Measurements from ENCODE around the gene ARID5A.

ARID5A gene

GRCh38 chr2:96558061-96558460 is 21.5 kb downstream of the ARID5A start:
- Mint-ChIP-seq H3K27ac (no peak overlapping the region), H3K4me1 (ENCODE audit: low read depth) (peaks cover 4% of the 10 kb centered on the region)

GRCh38 chr2:96558485-96558884 is 21.9 kb downstream of the ARID5A start:
- H3K4me3 Mint-ChIP-seq, result no peak overlapping the region
- H3K4me1 Mint-ChIP-seq (ENCODE audit: low read depth), result peaks cover 4% of the 10 kb centered on the region
- no peak overlapping the region for H3K27ac Mint-ChIP-seq
- no peaks in the 10 kb centered on the region for H3K36me3 Mint-ChIP-seq (ENCODE audit: low read depth)
- DNase-seq (ENCODE audit: low spot score), result no peak
- no peaks in the 10 kb centered on the region for H3K9me3 Mint-ChIP-seq
- peaks cover 2% of the 10 kb centered on the region for H3K27me3 Mint-ChIP-seq (ENCODE audit: low read depth)

More at GRCh38 chr2:96558061-96558460, 21.5 kb downstream of the ARID5A start:
- Mint-ChIP-seq H3K4me3 (no peak overlapping the region), H3K27me3 (ENCODE audit: low read depth) (peaks cover 2% of the 10 kb centered on the region), H3K9me3 (no peaks in the 10 kb centered on the region), H3K36me3 (ENCODE audit: low read depth) (peaks cover 3% of the 10 kb centered on the region)
- DNase-seq (ENCODE audit: low spot score), result no peak

DNA sequence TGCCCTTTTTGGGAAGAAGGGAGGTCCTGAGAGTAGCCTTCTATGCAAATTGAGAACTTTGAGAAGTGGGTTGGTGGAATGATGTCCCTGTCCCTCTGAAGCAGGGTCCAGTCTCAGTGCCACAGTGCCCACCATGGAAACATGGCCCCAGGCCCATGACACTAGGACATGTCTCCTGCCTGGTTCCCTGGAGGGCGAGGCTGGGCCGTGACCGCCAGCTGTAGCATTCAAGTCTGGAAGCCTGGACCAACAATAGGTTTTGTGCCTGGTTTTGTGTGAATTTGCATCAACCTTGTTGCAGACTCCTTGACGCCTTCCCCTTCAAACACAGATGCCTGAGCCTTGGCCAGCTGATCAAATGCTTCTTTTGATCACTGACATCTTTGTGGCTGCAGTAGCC is 27.5 kb downstream of the ARID5A start:
- no peak for DNase-seq (ENCODE audit: low spot score)
- Mint-ChIP-seq H3K4me3 (no peak overlapping the region), H3K4me1 (ENCODE audit: low read depth) (no peaks in the 10 kb centered on the region), H3K9me3 (no peaks in the 10 kb centered on the region), H3K27me3 (ENCODE audit: low read depth) (peaks cover 7% of the 10 kb centered on the region), H3K36me3 (ENCODE audit: low read depth) (no peaks in the 10 kb centered on the region), H3K27ac (no peak overlapping the region)

GRCh38 chr2:96564563-96564962 is 28.0 kb downstream of the ARID5A start:
- H3K36me3 Mint-ChIP-seq (ENCODE audit: low read depth), result no peaks in the 10 kb centered on the region
- no peak for DNase-seq (ENCODE audit: low spot score)
- no peak overlapping the region for H3K27ac Mint-ChIP-seq
- H3K27me3 Mint-ChIP-seq (ENCODE audit: low read depth), result peaks cover 7% of the 10 kb centered on the region
- H3K4me3 Mint-ChIP-seq, result no peak overlapping the region
- no peaks in the 10 kb centered on the region for H3K9me3 Mint-ChIP-seq
- no peaks in the 10 kb centered on the region for H3K4me1 Mint-ChIP-seq (ENCODE audit: low read depth)

GRCh38 chr2:96565111-96565510 is 28.6 kb downstream of the ARID5A start:
- no peak overlapping the region for H3K27ac Mint-ChIP-seq
- H3K4me3 Mint-ChIP-seq, result no peak overlapping the region
- no peaks in the 10 kb centered on the region for H3K36me3 Mint-ChIP-seq (ENCODE audit: low read depth)
- H3K4me1 Mint-ChIP-seq (ENCODE audit: low read depth), result no peaks in the 10 kb centered on the region
- H3K27me3 Mint-ChIP-seq (ENCODE audit: low read depth), result peaks cover 7% of the 10 kb centered on the region
- H3K9me3 Mint-ChIP-seq, result no peaks in the 10 kb centered on the region
- no peak for DNase-seq (ENCODE audit: low spot score)

- no peak for DNase-seq (ENCODE audit: low spot score)
- Mint-ChIP-seq H3K27me3 (ENCODE audit: low read depth) (peaks cover 5% of the 10 kb centered on the region), H3K9me3 (no peaks in the 10 kb centered on the region), H3K4me1 (ENCODE audit: low read depth) (no peaks in the 10 kb centered on the region), H3K4me3 (no peak overlapping the region), H3K27ac (no peak overlapping the region), H3K36me3 (ENCODE audit: low read depth) (no peaks in the 10 kb centered on the region)
These were observed 31.5 kb downstream of the ARID5A start for GRCh38 chr2:96568094-96568493.

DNA sequence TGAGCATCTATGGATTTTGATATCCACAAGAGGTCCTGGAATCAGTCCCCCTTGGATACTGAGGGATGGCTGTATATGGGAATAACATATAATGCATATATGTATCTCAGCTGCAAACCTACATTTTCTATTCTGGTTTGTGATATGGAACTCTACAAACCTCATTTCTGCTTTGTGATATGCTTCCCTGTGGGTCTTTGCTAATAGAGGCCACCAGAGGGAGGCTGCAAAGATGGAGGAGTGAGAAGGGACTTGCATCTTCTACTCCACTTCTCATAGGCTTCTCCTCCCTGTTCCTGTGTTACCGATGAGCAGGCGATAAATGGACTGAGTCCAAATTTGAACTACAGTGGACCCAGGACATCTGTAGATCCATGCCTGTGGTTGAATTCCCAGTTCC is 37.8 kb downstream of the ARID5A start:
- H3K9me3 Mint-ChIP-seq, result no peaks in the 10 kb centered on the region
- H3K27ac Mint-ChIP-seq, result no peak overlapping the region
- no peaks in the 10 kb centered on the region for H3K4me1 Mint-ChIP-seq (ENCODE audit: low read depth)
- no peak overlapping the region for H3K4me3 Mint-ChIP-seq
- peaks cover 2% of the 10 kb centered on the region for H3K27me3 Mint-ChIP-seq (ENCODE audit: low read depth)
- no peak for DNase-seq (ENCODE audit: low spot score)
- H3K36me3 Mint-ChIP-seq (ENCODE audit: low read depth), result no peaks in the 10 kb centered on the region

DNA sequence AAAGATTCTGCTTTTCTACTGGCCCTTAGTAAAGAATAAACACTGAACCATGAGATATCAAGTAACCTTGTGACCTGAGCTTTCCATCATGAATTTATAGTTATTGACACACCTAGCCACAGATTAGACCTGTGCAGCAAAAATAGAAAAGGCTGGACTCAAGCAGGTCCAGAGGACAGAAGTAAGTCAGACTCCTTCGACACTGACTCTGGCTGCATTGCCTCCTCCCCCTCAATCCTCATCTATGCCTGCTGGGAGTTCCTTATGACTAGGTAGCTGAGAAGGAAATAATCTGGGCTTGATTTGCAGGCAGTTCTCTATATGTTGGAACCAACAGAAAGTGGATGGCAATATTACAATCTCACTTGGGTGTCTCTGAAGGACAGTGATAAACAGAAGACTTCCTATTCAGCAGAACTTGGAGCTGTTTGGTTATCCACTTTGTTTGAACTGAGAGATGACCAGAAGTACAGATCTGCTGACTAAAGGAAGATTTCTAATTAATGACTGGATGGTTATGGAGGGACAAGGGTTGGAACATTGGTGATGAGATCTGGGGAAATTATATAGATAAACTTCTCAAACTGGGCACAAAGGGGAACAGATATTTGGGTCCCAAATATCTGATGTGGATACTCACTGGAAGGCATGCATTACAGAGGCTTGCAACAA is 39.4 kb downstream of the ARID5A start:
- no peak overlapping the region for H3K4me3 Mint-ChIP-seq

GRCh38 chr2:96577501-96577900 is 40.9 kb downstream of the ARID5A start:
- H3K27ac Mint-ChIP-seq, result no peak overlapping the region
- H3K4me1 Mint-ChIP-seq (ENCODE audit: low read depth), result no peaks in the 10 kb centered on the region
- H3K36me3 Mint-ChIP-seq (ENCODE audit: low read depth), result no peaks in the 10 kb centered on the region
- H3K27me3 Mint-ChIP-seq (ENCODE audit: low read depth), result peaks cover 2% of the 10 kb centered on the region
- H3K9me3 Mint-ChIP-seq, result no peaks in the 10 kb centered on the region
- DNase-seq (ENCODE audit: low spot score), result no peak
- no peak overlapping the region for H3K4me3 Mint-ChIP-seq

More for the DNA sequence above, 39.4 kb downstream of the ARID5A start:
- Mint-ChIP-seq H3K36me3 (ENCODE audit: low read depth) (no peaks in the 10 kb centered on the region), H3K27ac (no peak overlapping the region), H3K4me1 (ENCODE audit: low read depth) (no peaks in the 10 kb centered on the region), H3K9me3 (no peaks in the 10 kb centered on the region), H3K27me3 (ENCODE audit: low read depth) (peaks cover 2% of the 10 kb centered on the region)
- DNase-seq (ENCODE audit: low spot score), result no peak

DNA sequence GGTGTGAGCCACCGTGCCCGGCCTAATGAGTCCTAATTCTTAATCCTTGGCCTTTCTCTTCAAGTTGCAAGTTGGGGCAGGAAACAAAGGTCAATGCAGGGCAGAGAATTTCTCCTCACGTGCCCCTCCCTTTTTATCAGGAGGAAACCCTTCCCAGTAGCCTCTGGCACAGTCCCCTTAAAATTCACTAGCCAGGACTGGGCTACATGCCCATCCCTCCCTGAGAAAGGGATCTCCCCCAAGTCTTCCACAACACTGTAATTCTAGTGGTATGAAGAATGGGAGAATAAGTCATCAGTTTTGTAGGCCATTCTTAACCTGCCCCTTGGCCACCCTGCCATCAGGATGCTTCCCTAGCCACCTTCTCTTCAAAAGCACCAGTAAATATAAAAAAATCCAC is 42.2 kb downstream of the ARID5A start:
- H3K4me3 Mint-ChIP-seq, result no peak overlapping the region

DNA sequence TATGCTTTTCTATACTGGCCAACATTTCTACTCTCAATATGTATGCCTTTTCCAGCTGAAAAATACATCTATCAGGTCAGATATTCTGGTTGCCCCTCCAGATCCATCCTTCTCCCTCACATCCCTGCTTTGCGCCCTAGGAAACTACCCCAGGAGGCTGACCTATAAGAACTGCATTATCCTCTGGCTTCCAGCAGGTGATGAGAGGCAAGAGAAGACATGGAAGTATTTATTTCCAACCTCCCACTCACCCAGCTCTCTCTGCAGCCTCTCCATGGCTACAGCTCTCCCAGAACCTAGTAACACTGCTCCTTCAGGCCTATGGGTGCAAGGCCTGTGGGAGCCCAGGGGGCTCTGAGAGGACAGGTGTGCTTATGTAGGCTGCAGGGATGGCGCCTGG is 42.9 kb downstream of the ARID5A start:
- H3K27ac Mint-ChIP-seq, result no peak overlapping the region
- no peaks in the 10 kb centered on the region for H3K9me3 Mint-ChIP-seq
- peaks cover 2% of the 10 kb centered on the region for H3K27me3 Mint-ChIP-seq (ENCODE audit: low read depth)
- DNase-seq (ENCODE audit: low spot score), result no peak
- peaks cover 3% of the 10 kb centered on the region for H3K36me3 Mint-ChIP-seq (ENCODE audit: low read depth)
- no peak overlapping the region for H3K4me3 Mint-ChIP-seq
- H3K4me1 Mint-ChIP-seq (ENCODE audit: low read depth), result no peaks in the 10 kb centered on the region

More for the DNA sequence above, 42.2 kb downstream of the ARID5A start:
- DNase-seq (ENCODE audit: low spot score), result no peak
- Mint-ChIP-seq H3K27ac (no peak overlapping the region), H3K9me3 (no peaks in the 10 kb centered on the region), H3K4me1 (ENCODE audit: low read depth) (no peaks in the 10 kb centered on the region), H3K36me3 (ENCODE audit: low read depth) (no peaks in the 10 kb centered on the region), H3K27me3 (ENCODE audit: low read depth) (peaks cover 2% of the 10 kb centered on the region)

GRCh38 chr2:96580771-96581170 is 44.2 kb downstream of the ARID5A start:
- no peaks in the 10 kb centered on the region for H3K9me3 Mint-ChIP-seq
- no peaks in the 10 kb centered on the region for H3K4me1 Mint-ChIP-seq (ENCODE audit: low read depth)
- no peak overlapping the region for H3K27ac Mint-ChIP-seq
- H3K27me3 Mint-ChIP-seq (ENCODE audit: low read depth), result peaks cover under 1% of the 10 kb centered on the region
- peaks cover 12% of the 10 kb centered on the region for H3K36me3 Mint-ChIP-seq (ENCODE audit: low read depth)
- DNase-seq (ENCODE audit: low spot score), result no peak
- H3K4me3 Mint-ChIP-seq, result no peak overlapping the region

- no peaks in the 10 kb centered on the region for H3K9me3 Mint-ChIP-seq
- H3K4me1 Mint-ChIP-seq (ENCODE audit: low read depth), result peaks cover 11% of the 10 kb centered on the region
- no peaks in the 10 kb centered on the region for H3K27me3 Mint-ChIP-seq (ENCODE audit: low read depth)
- H3K4me3 Mint-ChIP-seq, result no peak overlapping the region
- no peak for DNase-seq (ENCODE audit: low spot score)
- peaks cover 24% of the 10 kb centered on the region for H3K36me3 Mint-ChIP-seq (ENCODE audit: low read depth)
- no peak overlapping the region for H3K27ac Mint-ChIP-seq
These were observed 47.5 kb downstream of the ARID5A start for GRCh38 chr2:96584017-96584416.

DNA sequence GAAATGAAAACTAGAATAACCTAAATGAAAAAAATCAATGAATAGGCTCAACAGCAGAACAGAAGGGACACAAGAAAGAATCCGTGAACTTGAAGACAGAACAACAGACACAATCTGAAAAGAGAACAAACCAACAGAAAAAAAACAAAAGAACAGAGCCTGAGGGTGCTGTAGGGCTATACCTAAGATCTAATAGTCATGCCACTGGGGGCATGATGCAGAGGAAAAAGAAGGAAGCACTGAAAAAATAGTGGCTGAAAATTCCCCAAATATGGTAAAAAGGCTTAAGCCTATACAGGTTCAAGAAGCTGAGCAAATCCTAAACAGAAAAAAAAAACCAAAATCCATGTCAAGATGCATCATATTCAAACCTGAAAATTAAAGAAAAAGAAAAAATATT is 51.3 kb downstream of the ARID5A start:
- H3K4me1 Mint-ChIP-seq (ENCODE audit: low read depth), result peaks cover 17% of the 10 kb centered on the region
- no peaks in the 10 kb centered on the region for H3K9me3 Mint-ChIP-seq
- DNase-seq (ENCODE audit: low spot score), result no peak
- H3K27me3 Mint-ChIP-seq (ENCODE audit: low read depth), result no peaks in the 10 kb centered on the region
- H3K27ac Mint-ChIP-seq, result peak overlapping the region; percentile 32
- H3K36me3 Mint-ChIP-seq (ENCODE audit: low read depth), result peaks cover 48% of the 10 kb centered on the region
- no peak overlapping the region for H3K4me3 Mint-ChIP-seq

DNA sequence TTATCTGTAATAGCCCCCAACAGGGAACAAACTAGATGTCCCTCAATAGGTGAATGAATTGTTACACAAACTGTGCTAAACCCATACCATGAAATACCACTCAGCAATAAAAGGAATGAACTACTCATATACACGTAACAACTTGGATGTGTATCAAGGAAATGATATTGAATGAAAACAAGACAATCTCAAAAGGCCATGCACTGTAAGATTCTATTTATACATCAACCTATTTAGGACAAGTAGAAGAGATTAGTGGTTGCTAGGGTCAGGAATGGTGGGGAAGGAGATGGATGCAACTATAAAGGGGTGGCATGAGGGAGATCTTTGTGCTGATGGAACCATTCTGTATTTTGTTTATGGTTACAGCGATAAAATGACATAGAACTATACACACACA is 54.5 kb downstream of the ARID5A start:
- Mint-ChIP-seq H3K9me3 (no peaks in the 10 kb centered on the region), H3K36me3 (ENCODE audit: low read depth) (peaks cover 65% of the 10 kb centered on the region), H3K4me3 (no peak overlapping the region), H3K27ac (no peak overlapping the region), H3K4me1 (ENCODE audit: low read depth) (peaks cover 43% of the 10 kb centered on the region), H3K27me3 (ENCODE audit: low read depth) (no peaks in the 10 kb centered on the region)
- DNase-seq (ENCODE audit: low spot score), result no peak

Measured in T-helper 2 cell treated with Interferon-gamma antibody and Interleukin-4, amounts not matched to agents 5 μg/mL and 100 μg/mL, for 36 hours (primary cell).